ENCODE results near the gene CDCA5.

The CDCA5 gene

GRCh38 chr11:65111744-65112545 lies 28.1 kb upstream of the CDCA5 start, which contains the start of gene TM7SF2:
Gene TM7SF2 (plus strand): TSS chr11:65111872. CDS start chr11:65112016, 144 bp downstream.
- peak within 1 kb of the TSS; percentile 100 for H3K27ac ChIP-seq

GRCh38 chr11:65111159-65111743 lies 27.4 kb upstream of the CDCA5 start:
- H3K27ac ChIP-seq: peak overlapping the region; percentile 100
- TF ChIP-seq, protein P1, sequence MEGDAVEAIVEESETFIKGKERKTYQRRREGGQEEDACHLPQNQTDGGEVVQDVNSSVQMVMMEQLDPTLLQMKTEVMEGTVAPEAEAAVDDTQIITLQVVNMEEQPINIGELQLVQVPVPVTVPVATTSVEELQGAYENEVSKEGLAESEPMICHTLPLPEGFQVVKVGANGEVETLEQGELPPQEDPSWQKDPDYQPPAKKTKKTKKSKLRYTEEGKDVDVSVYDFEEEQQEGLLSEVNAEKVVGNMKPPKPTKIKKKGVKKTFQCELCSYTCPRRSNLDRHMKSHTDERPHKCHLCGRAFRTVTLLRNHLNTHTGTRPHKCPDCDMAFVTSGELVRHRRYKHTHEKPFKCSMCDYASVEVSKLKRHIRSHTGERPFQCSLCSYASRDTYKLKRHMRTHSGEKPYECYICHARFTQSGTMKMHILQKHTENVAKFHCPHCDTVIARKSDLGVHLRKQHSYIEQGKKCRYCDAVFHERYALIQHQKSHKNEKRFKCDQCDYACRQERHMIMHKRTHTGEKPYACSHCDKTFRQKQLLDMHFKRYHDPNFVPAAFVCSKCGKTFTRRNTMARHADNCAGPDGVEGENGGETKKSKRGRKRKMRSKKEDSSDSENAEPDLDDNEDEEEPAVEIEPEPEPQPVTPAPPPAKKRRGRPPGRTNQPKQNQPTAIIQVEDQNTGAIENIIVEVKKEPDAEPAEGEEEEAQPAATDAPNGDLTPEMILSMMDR (conservative IDR thresholded peaks at IDR 0.05): no peak

More at GRCh38 chr11:65111744-65112545, 28.1 kb upstream of the CDCA5 start, which contains the start of gene TM7SF2:
- TF ChIP-seq, protein P1 (conservative IDR thresholded peaks at IDR 0.05): no peak

DNA sequence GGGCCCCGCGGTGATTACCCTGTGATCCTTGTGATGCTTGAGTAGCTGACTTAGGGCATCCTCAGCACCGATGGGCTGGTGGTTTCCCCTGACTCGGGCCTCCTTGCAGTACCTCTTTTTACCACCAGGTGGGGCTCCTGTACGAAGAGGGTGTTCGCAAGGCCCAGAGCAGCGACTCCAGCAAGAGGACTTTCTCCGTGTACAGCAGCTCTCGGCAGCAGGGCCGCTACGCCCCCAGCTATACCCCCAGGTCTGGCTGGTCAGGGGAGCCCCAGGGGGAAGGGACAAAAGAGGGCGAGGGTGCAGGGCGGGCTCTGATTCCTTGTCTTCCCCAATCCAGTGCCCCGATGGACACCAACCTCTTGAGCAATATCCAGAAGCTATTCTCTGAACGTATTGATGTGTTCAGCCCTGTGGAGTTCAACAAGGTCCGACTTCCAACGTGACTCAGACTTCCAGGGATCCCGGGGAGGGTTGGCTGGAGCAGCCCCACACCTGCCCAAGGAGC lies 26.6 kb upstream of the CDCA5 start:
- H3K27ac ChIP-seq: peak overlapping the region; percentile 100
- TF ChIP-seq, protein P1 (conservative IDR thresholded peaks at IDR 0.05): peak; percentile 100

- TF ChIP-seq, protein P1 (conservative IDR thresholded peaks at IDR 0.05): no peak
- peak overlapping the region; percentile 100 for H3K27ac ChIP-seq
Measured at GRCh38 chr11:65109231-65110198, 25.7 kb upstream of the CDCA5 start.

DNA sequence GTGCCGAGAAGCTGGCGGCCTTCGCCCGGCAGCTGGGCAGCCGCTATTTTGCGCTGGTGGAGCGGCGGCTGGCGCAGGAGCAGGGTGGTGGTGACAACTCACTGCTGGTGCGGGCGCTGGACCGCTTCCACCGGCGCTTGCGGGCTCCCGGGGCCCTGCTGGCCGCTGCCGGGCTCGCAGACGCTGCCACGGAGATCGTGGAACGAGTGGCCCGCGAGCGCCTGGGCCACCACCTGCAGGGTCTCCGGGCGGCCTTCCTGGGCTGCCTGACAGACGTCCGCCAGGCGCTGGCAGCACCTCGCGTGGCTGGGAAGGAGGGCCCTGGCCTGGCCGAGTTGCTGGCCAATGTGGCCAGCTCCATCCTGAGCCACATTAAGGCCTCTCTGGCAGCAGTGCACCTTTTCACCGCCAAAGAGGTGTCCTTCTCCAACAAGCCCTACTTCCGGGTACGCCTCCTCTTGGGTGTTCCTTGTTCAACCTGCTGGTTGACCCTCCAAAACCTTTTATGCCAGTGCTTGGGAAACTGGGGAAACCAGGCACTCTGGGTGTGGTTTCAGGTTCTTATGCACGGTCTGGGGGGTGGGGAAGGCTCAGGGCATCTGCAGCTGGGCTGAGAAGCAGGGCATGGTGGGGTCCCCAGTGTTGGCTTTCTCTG lies 24.8 kb upstream of the CDCA5 start:
- H3K27ac ChIP-seq: peak overlapping the region; percentile 100

DNA sequence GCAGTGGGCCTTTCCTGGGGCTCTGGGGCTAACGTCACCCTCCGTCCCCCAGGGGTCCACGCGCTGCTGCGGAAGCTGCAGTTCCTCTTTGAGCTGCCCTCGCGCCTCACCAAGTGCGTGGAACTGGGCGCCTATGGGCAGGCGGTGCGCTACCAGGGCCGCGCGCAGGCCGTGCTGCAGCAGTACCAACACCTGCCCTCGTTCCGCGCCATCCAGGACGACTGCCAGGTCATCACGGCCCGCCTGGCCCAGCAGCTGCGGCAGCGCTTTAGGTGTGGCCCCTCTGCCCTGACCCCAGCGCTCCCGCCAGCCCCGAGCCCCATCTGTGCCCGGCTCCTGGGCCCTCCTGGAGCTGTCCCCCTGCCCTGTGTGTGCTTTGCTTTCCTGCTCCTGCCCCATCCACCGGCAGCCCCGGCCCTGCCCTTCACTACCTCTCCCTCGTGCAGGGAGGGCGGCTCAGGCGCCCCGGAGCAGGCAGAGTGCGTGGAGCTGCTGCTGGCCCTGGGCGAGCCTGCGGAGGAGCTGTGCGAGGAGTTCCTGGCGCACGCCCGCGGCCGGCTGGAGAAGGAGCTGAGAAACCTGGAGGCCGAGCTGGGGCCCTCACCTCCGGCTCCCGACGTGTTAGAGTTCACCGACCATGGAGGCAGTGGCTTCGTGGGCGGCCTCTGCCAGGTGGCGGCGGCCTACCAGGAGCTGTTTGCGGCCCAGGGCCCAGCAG lies 24.1 kb upstream of the CDCA5 start:
- TF ChIP-seq, protein P1 (conservative IDR thresholded peaks at IDR 0.05): no peak
- H3K27ac ChIP-seq: peak overlapping the region; percentile 100

More for the DNA sequence above, 24.8 kb upstream of the CDCA5 start:
- TF ChIP-seq, protein P1 (conservative IDR thresholded peaks at IDR 0.05): no peak

Data from VCaP (cell line).